CD4-positive, alpha-beta T cell (primary cell): ENCODE results near the gene NPAS3. TPM values are rescaled to one million over a fixed set of nuclear protein-coding genes. Genes with fewer than 3 reads are reported as not detected.

Experiments
- ATAC-seq: fragments of 200-7000 bp; cut with Tn5 transposase; one replicate; pipeline ENCODE4 v1.10.0; 2022; ENCODE audit warnings: mild to moderate bottlenecking; ENCODE audit not compliant: poor library complexity
- CTCF ChIA-PET: fragments of 350-600 bp; sonication (Branson Sonifier 250); formaldehyde crosslinking; loops from one replicate; lab custom pipeline; 2021; ENCODE audit warnings: antibody characterized with exemption, inconsistent platforms; lab: Charles Lee
- POLR2A ChIA-PET: fragments of 350-600 bp; sonication (Branson Sonifier 250); formaldehyde crosslinking; loops from one replicate; lab custom pipeline; 2021; ENCODE audit warnings: antibody characterized with exemption, inconsistent platforms; lab: Charles Lee
- DNase-seq, 14 experiments: peaks; one replicate each; pipeline ENCODE4 v3.0.0-alpha.2; 2013 to 2020; ENCODE audit warnings: mixed read lengths in 2 of 14
- H3K27ac ChIP-seq, 2 donors: one replicate each; pipeline versions ENCODE4 v1.5.1 to v1.7.0; 2013; ENCODE audit warnings: low read length in 2 of 2, low read depth in 1 of 2, mild to moderate bottlenecking in 1 of 2
- H3K27me3 ChIP-seq, 2 experiments: 1 replicate in 1 of 2; 2 replicates in 1 of 2; pipeline versions ENCODE4 v1.6.1 to v1.7.0; 2013; ENCODE audit warnings: low read length in 2 of 2, control low read depth in 1 of 2, mild to moderate bottlenecking in 1 of 2, moderate library complexity in 1 of 2; ENCODE audit not compliant: insufficient read depth in 2 of 2, control insufficient read depth in 1 of 2
- H3K36me3 ChIP-seq: one replicate; pipeline ENCODE4 v1.6.1; 2013; ENCODE audit warnings: low read length, control low read depth; ENCODE audit not compliant: insufficient read depth
- H3K4me1 ChIP-seq: one replicate; pipeline ENCODE4 v1.6.1; 2013; ENCODE audit warnings: low read length, control low read depth; ENCODE audit not compliant: insufficient read depth
- H3K4me3 ChIP-seq: one replicate; pipeline ENCODE4 v1.5.1; 2013; ENCODE audit warnings: mild to moderate bottlenecking, low read length, moderate library complexity
- H3K9me3 ChIP-seq, 2 experiments: 1 replicate in 1 of 2; 2 replicates in 1 of 2; pipeline versions ENCODE4 v1.6.1 to v1.7.0; 2013; ENCODE audit warnings: low read length in 2 of 2, mild to moderate bottlenecking in 2 of 2, control low read depth in 1 of 2, moderate library complexity in 1 of 2; ENCODE audit not compliant: control insufficient read depth in 1 of 2, insufficient read depth in 1 of 2
- H3K27ac Mint-ChIP-seq: one replicate; pipeline ENCODE4 v1.8.0; 2020; ENCODE audit warnings: mixed read lengths
- H3K27me3 Mint-ChIP-seq: one replicate; pipeline ENCODE4 v1.8.0; 2021; ENCODE audit warnings: mixed read lengths
- H3K36me3 Mint-ChIP-seq: one replicate; pipeline ENCODE4 v1.8.0; 2021; ENCODE audit warnings: low read depth, mixed read lengths
- H3K4me1 Mint-ChIP-seq: one replicate; pipeline ENCODE4 v1.8.0; 2021; ENCODE audit warnings: low read depth, mixed read lengths
- H3K4me3 Mint-ChIP-seq: one replicate; pipeline ENCODE4 v1.8.0; 2020; ENCODE audit warnings: mild to moderate bottlenecking, mixed read lengths
- H3K9me3 Mint-ChIP-seq: one replicate; pipeline ENCODE4 v1.8.0; 2020; ENCODE audit warnings: mixed read lengths
- CTCF ChIP-seq: fragments of 200-600 bp; IDR thresholded peaks from one replicate; pipeline ENCODE4 v1.8.0; 2022; ENCODE audit warnings: antibody characterized with exemption, mild to moderate bottlenecking
- intact Hi-C, 2 experiments: fragments of 100-400 bp; cut with DNase I in 1 of 2; cut with micrococcal nuclease in 1 of 2; formaldehyde crosslinking; loops; one replicate each; pipeline versions ENCODE4 v1.15.1 to v1.9.0; 2023 to 2025; cut with DNase I, micrococcal nuclease
- total RNA-seq, 174 experiments: library from RNA in 2 of 174; stranded (reverse) in 2 of 174; gene quantifications; one replicate each; pipeline ENCODE4 v1.2.3 and lab custom pipeline; 2021 to 2026

Gene NPAS3
- total RNA-seq, 2 experiments from 2014 or later, result not detected

- peaks cover 5% of the 10 kb centered on the region for H3K4me1 ChIP-seq
- no peaks in the 10 kb centered on the region for H3K36me3 Mint-ChIP-seq
- DNase-seq, result no peak
- no peak overlapping the region for H3K4me3 ChIP-seq
- POLR2A ChIA-PET, result no interaction called here
- H3K9me3 ChIP-seq, result no peaks in the 10 kb centered on the region
- ATAC-seq, result no peak
- intact Hi-C loops, result loop anchor here in 1 of 2 experiments (5.0 kb wide), 1 partner anchor 487 kb away; no protein-coding TSS in a partner anchor
- peaks cover 5% of the 10 kb centered on the region for H3K4me1 Mint-ChIP-seq
- no peak for TF ChIP-seq CTCF
- H3K27ac ChIP-seq, result no peak overlapping the region
- no peaks in the 10 kb centered on the region for H3K36me3 ChIP-seq
- CTCF ChIA-PET, result interaction anchor here (1.1 kb wide), 1 partner anchor 393 kb away, joined by 3 read pairs; no protein-coding TSS in a partner anchor
- H3K9me3 Mint-ChIP-seq, result no peaks in the 10 kb centered on the region
- H3K4me3 Mint-ChIP-seq, result no peak overlapping the region
- H3K27me3 Mint-ChIP-seq, result no peaks in the 10 kb centered on the region
- no peaks in the 10 kb centered on the region for H3K27me3 ChIP-seq
- H3K27ac Mint-ChIP-seq, result no peak overlapping the region
These were observed 896.6 kb downstream of the NPAS3 start for GRCh38 chr14:33835261-33835655.

GRCh38 chr14:33835677-33836076 lies 897.0 kb downstream of the NPAS3 start:
- no peaks in the 10 kb centered on the region for H3K9me3 ChIP-seq
- ChIA-PET CTCF (interaction anchor here (1.1 kb wide), 1 partner anchor 393 kb away, joined by 3 read pairs; no protein-coding TSS in a partner anchor), POLR2A (no interaction called here)
- no peaks in the 10 kb centered on the region for H3K36me3 Mint-ChIP-seq
- no peaks in the 10 kb centered on the region for H3K27me3 ChIP-seq
- no peak for DNase-seq
- H3K4me1 Mint-ChIP-seq, result peaks cover 5% of the 10 kb centered on the region
- H3K4me1 ChIP-seq, result peaks cover 5% of the 10 kb centered on the region
- H3K36me3 ChIP-seq, result no peaks in the 10 kb centered on the region
- H3K9me3 Mint-ChIP-seq, result no peaks in the 10 kb centered on the region
- H3K27ac Mint-ChIP-seq, result no peak overlapping the region
- TF ChIP-seq CTCF, result no peak
- H3K27ac ChIP-seq, result no peak overlapping the region
- no peak for ATAC-seq
- H3K27me3 Mint-ChIP-seq, result no peaks in the 10 kb centered on the region
- H3K4me3 ChIP-seq, result no peak overlapping the region
- intact Hi-C loops, result loop anchor here in 1 of 2 experiments (5.0 kb wide), 1 partner anchor 487 kb away; no protein-coding TSS in a partner anchor
- H3K4me3 Mint-ChIP-seq, result no peak overlapping the region

- no peak for DNase-seq
- no peaks in the 10 kb centered on the region for H3K9me3 Mint-ChIP-seq
- ChIA-PET CTCF (no interaction called here), POLR2A (no interaction called here)
- no peak overlapping the region for H3K27ac Mint-ChIP-seq
- peaks cover 5% of the 10 kb centered on the region for H3K4me1 ChIP-seq
- intact Hi-C loops, result loop anchor here in 1 of 2 experiments (5.0 kb wide), 1 partner anchor 486 kb away; no protein-coding TSS in a partner anchor
- H3K9me3 ChIP-seq, result no peaks in the 10 kb centered on the region
- no peak overlapping the region for H3K27ac ChIP-seq
- H3K4me3 Mint-ChIP-seq, result no peak overlapping the region
- H3K36me3 Mint-ChIP-seq, result no peaks in the 10 kb centered on the region
- no peak overlapping the region for H3K4me3 ChIP-seq
- no peaks in the 10 kb centered on the region for H3K36me3 ChIP-seq
- H3K27me3 ChIP-seq, result no peaks in the 10 kb centered on the region
- no peak for TF ChIP-seq CTCF
- H3K27me3 Mint-ChIP-seq, result no peaks in the 10 kb centered on the region
- peaks cover 5% of the 10 kb centered on the region for H3K4me1 Mint-ChIP-seq
- ATAC-seq, result no peak
These were observed 897.7 kb downstream of the NPAS3 start for GRCh38 chr14:33836203-33836899.
